ENCODE data around the gene OASL. TPM values are rescaled to one million over a fixed set of nuclear protein-coding genes. Genes with fewer than 3 reads are reported as not detected.
A peak's percentile ranks its signal among the peaks of the same experiment; 100 is the strongest.

The OASL gene
- total RNA-seq, 2 donors from 2014 or later: 7.1 to 16.6 TPM

DNA sequence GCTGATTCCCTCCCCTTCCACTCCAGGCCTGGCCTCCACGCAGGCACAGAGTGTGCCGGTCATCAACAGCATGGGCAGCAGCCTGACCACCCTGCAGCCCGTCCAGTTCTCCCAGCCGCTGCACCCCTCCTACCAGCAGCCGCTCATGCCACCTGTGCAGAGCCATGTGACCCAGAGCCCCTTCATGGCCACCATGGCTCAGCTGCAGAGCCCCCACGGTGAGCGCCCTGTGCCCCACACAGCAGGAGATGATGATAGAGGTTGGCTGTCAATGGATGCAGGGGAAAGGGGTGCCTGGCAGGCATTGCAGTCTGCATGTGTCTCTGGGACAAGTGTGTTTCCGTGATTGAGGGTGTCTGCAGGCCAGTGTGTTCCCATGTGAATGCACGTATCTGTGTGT is 41.6 kb downstream of the OASL start:
- intact Hi-C loops (cut with DNase I, micrococcal nuclease): no loop called here
- ATAC-seq (no peak), DNase-seq (no peak)

DNA sequence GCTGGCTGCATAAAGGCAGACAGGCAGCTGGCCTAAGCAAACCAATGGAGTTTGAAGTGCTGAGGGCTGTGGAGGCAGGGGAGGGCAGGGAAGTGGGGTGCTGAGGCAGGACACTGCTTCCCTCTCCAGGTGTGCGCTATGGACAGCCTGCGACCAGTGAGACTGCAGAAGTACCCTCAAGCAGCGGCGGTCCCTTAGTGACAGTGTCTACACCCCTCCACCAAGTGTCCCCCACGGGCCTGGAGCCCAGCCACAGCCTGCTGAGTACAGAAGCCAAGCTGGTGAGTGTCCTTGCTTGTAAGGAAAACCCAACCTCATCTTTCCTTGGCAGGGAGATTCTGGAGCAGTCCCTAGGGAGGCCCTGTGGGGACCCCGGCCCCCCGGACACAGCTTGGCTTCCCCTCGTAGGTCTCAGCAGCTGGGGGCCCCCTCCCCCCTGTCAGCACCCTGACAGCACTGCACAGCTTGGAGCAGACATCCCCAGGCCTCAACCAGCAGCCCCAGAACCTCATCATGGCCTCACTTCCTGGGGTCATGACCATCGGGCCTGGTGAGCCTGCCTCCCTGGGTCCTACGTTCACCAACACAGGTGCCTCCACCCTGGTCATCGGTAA is 42.8 kb downstream of the OASL start:
- no peak for DNase-seq
- no peak for ATAC-seq
- intact Hi-C loops (cut with DNase I, micrococcal nuclease): no loop called here

DNA sequence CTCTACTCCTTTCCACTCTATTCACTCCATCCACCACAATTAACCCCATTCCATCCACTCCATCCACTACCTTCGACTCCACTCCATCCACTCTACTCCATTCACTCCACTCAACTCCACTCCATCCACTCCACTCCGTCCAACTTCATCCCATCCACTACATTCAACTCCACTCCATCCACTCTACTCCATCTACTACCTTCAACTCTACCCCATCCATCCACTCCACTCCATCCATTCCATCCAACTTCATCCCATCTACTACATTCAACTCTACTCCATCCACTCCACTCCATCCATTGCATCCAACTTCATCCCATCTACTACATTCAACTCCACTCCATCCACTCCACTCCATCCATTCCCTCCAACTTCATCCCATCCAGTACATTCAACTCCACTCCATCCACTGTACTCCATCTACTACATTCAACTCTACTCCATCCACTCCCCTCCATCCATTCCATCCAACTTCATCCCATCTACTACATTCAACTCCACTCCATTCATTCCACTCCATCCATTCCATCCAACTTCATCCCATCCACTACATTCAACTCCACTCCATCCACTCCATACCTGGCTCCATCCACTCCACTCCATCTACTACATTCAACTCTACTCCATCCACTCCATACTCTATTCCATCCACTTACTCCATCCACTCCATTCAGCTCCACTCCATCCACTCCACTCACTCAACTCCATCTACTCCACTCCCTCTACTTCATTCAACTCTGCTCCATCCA is 44.3 kb downstream of the OASL start:
- DNase-seq: no peak
- intact Hi-C loops (cut with DNase I, micrococcal nuclease): no loop called here
- no peak for ATAC-seq

DNA sequence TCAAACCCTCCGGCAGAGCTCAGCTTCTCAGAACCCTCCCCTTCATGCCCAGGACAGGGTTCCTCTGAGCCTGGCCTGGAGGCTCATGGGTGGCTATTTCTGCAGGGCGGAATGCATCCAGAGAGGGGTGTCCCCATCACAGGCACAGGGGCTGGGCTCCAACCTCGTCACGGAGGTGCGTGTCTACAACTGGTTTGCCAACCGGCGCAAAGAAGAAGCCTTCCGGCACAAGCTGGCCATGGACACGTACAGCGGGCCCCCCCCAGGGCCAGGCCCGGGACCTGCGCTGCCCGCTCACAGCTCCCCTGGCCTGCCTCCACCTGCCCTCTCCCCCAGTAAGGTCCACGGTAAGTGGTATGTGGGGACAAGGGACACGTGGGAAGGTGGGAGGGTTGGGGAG is 45.0 kb downstream of the OASL start:
- intact Hi-C loops (cut with DNase I, micrococcal nuclease): no loop called here
- no peak for ATAC-seq
- no peak for DNase-seq

DNA sequence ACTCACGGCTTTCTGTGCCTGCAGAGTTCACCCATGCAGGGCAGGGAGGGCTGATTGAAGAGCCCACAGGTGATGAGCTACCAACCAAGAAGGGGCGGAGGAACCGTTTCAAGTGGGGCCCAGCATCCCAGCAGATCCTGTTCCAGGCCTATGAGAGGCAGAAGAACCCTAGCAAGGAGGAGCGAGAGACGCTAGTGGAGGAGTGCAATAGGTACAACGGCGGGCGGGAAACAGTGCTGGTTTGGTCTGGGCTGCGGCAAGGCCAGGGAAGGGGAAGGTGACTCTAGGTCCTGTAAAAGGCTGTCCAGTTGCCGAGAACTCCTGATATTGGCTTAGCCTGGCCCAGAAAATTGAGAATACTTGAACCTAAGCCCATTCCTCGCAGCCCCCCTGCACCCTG is 45.5 kb downstream of the OASL start:
- intact Hi-C loops (cut with DNase I, micrococcal nuclease): no loop called here
- no peak for DNase-seq
- no peak for ATAC-seq

DNA sequence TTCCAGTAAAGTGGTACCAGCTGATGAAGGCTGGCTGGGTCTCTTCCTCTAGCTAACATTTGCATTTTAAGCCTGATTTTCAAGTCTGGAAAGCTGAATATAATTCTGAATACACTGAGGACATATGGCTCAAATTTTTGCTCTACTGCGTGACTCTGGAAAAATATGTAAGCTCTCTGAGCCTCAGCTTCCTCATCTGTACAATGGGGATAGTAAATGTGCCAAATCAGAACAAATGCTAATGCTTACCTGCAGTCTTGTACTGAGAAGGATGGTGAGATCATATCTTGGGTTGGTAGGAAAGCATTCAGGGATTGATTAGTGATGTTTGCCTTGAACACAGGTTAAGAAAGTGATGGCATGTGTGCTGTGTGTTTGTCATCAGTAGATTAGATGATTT is 46.1 kb downstream of the OASL start:
- ATAC-seq (no peak), DNase-seq (no peak)
- intact Hi-C loops (cut with DNase I, micrococcal nuclease): no loop called here

DNA sequence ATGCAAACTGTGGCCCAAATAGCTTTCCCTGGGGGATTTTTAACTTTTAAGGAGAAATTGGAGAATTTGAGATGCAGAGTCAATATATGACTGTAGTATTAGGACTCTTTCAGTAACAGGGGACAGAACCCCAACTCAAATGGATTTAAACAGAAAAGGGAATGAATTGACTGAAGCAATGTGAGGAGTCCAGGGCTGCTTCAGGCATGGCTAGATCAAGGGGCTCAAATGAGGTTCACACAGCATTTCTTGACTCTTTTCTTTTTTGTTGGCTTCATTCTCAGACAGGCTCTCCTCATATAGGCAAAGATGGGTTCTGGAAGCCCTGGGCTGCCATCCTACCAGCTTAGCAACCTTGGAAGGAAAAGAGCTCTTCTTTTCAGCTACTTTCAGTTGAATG is 47.1 kb downstream of the OASL start:
- intact Hi-C loops (cut with DNase I, micrococcal nuclease): no loop called here
- DNase-seq (no peak), ATAC-seq (no peak)

DNA sequence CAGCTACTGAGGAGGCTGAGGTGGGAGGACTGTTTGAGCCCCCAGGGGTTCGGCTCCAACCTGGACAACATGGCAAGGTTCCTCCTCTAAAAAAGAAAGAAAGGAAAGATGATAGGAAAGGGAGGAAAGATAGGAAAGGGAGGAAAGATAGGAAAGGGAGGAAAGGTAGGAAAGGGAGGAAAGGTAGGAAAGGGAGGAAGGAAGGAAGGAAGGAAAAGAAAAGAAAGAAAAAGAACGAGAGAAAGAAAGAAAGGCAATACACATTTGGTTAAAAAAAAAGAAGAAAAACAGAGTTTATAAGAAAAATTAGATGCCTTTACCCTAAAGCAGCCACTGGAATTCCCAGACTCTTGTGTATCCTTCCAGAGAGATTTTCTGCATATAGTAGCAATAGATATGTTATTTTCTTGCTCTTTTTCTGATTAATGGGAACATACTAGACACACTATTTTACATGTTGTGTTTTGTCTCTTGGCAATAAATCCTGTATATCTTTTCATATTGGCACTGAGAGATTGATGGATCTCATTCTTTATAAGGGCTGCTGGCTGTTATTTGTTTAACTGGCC is 48.5 kb downstream of the OASL start:
- intact Hi-C loops (cut with DNase I, micrococcal nuclease): no loop called here
- ATAC-seq (no peak), DNase-seq (no peak)

DNA sequence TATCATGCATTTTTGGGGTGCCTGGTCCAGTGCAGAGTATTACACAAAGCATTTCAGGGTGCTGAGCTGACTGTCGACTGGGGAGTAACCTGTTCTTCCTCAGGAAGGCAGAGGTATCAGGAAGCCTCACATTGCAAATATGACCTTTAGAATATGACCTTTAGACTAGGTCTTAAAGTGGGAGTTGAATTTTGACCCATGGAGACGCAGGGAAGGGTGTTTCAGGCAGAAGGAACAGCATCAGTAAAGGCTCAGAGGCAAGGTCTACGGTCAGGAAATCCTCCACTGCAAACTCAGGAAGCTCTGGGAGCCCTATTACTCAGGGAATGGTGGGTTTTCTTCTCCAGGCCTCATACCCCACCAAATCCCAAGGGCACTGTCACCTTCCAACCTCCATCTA is 49.4 kb downstream of the OASL start:
- DNase-seq (no peak), ATAC-seq (peak; percentile 37)
- intact Hi-C loops (cut with DNase I, micrococcal nuclease): no loop called here

DNA sequence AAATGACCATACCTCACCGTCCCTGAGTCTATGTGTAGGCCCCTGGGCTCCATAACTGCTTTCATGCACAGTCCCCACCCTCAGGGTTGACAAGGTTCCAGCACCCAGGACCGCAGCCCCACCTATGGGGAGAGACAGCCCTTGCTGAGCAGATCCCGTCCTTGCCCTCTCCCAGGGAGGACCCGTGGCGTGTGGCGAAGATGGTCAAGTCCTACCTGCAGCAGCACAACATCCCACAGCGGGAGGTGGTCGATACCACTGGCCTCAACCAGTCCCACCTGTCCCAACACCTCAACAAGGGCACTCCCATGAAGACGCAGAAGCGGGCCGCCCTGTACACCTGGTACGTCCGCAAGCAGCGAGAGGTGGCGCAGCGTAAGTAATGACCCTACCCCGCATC is 50.4 kb downstream of the OASL start:
- intact Hi-C loops (cut with DNase I, micrococcal nuclease): no loop called here
- DNase-seq (no peak), ATAC-seq (no peak)

DNA sequence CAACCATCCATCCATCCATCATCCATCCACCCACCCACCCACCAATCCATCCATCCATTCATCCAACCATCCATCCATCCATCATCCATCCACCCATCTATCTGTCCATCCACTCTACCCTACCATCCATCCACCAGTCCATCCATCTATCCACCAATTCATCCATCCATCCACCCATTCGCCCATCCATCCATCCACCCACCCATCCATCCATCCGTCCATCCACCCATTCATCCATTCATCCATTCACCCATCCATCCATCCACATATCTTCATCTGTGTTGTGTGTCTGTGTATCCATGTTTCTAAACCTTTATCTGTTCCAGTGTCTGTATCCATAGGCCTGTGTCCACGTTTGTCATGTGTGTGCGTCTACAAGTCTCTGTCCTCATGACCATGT is 50.8 kb downstream of the OASL start:
- DNase-seq (no peak), ATAC-seq (no peak)
- intact Hi-C loops (cut with DNase I, micrococcal nuclease): no loop called here

DNA sequence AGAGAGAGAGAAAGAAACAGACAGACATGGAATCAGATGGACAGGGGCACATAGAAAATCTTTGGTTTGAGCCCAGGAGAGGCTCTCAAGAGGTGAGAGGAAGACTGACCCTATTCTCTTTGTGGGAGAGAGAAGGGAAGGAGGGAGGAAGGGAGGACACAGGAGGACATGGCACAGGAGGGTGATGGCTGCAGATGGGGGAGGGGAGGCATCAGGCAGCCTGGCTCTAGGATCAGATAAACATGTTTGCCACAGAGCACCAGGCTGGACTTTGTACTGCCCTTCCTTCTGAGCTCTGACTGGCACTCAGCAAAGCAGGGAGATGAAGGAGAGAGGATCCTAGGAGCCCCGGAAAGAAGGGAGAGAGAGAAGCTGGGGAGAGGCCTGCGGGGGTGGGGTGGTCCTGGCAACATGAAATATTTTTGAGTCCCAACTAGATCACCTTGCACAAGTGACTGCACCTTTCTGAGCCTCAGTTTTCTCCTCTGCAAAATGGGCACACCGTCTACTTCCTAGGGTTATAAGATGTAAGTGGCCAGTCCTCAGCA is 54.6 kb downstream of the OASL start:
- intact Hi-C loops (cut with DNase I, micrococcal nuclease): no loop called here
- DNase-seq (peak; percentile 82 to 85), ATAC-seq (peak; percentile 71)

DNA sequence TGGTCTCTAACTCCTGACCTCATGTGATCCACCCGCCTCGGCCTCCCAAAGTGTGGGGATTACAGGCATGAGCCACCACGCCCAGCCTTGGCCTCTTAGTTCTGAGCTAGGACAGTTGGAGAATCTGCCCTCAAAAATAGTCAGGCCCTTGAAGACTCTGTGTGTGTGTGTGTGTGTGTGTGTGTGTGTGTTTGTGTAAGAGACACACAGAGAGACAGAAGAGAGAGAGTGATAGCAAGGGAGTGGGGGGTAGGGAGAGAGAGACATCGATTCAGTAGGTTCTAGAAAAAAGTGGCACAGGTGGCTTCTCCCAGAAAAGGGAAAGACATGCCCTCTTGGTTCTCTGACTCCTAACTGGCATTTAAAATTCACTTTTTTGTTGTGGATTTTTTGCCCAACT is 55.3 kb downstream of the OASL start:
- DNase-seq (no peak), ATAC-seq (no peak)

DNA sequence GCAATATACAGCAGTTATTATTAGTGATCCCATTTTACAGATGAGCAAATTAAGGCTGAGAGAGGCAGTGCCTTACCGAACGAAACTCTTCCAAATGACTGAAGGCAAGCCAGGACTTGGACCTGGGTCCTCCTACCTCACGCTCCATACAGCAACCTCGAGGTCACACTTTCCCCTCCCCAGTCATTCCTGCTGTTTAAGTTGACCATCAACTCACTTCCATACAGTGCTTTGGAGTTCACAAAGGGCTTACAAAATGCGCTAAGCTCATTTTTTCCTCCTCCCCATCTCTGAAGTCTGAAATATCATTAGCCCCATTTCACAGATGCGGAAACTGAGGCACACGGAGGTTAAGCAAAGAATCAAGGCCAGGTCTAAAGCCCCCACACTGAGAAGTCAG is 56.4 kb downstream of the OASL start:
- ATAC-seq: no peak
- no peak for DNase-seq
- intact Hi-C loops (cut with DNase I, micrococcal nuclease): no loop called here

More for the DNA sequence above, 55.3 kb downstream of the OASL start:
- intact Hi-C loops (cut with DNase I, micrococcal nuclease): no loop called here

DNA sequence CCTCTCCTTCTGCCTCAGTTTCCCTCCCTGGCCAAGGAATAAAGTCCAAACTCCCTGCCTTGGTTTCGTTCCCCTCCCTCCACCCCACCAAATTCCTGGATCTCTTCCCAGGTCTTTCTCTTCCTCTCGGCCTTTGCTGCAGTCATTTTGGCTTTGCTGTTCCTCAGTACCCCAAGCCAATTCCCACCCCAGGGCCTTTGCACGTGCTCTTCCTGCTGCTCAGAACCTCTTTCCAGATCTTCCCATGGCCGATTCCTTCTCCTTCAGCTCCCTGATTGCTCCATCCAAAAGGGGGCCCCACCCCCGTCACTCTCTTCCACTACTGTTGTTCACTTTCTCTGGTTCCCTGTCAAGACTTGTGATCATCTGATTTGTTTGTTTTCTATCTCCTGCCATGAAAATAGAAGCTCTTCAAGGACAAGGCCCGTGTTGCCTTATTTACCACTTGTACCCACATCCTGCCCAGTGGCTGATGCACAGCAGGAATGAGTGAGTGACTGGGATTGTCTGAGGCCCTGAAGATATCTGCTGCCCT is 57.6 kb downstream of the OASL start:
- DNase-seq (peak in 1 of 2 donors; percentile 50), ATAC-seq (no peak)
- intact Hi-C loops (cut with DNase I, micrococcal nuclease): no loop called here

DNA sequence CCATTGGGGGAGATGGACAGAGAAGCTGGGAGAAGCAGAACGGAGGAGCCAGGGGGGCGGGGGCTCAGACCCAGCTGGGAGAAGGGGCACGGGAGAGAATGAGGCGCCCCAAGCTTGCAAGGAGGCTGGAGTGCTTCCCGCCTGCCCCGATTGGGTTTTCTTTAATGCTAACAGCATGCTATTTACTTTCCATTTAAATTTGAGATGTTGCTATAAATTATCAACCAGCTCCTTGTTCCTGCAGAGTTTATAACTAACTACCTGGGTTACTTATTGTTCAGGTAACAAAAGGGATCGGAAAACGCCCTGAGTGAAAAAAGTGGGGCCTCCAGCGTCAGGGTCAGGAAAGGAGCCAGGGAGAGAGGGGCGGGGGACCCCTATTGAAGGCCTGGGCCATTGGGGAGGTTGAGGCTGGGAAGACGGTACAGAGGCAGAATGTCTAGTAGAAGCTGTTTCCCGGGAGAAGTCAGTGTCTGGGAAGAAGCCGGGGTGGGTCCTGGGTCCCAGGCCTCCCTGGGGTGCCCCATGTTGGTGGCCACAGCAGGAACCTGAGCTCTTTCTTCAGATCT is 58.2 kb downstream of the OASL start:
- intact Hi-C loops (cut with DNase I, micrococcal nuclease): no loop called here
- ATAC-seq (peak; percentile 50), DNase-seq (peak; percentile 60 to 72)

DNA sequence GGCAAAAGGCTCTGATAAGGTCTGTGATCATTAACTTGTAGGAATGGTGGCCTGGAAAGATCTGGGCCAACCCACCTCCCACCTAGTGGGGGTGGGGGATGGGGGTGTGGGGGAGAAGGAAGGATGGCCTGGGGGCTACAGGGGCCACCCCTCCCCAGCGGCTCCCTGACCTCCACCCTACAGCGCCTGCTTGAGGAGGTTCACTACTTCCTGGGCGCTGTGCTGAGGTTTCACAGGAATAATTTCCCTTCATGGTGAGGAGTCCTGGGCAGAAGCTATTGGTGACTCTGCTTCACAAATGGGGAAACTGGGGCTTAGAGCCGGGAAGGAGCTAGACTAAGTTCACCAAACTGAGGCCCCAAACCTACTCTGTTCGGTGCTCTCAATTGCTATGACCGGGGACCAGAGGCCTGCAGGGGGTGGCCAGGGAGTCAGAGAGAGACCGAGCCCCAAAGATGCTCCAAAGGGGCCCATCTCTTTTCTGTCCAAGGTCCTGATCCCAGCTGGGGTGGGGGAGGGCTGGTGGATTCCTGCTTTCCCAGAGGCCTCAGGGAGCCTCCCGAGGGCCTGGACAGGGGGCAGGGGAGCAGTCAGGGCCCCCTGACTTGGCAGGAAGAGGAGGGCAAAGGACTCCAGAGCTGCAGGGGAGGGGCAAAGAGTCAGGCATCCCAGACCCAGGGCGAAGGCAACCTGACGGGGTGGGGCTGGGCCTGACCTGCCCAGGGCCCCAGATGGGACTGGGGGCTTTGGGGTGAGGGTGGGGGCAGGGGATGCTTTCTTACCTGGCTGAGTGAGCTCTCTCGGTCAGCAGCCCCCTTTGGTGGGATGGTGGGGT is 59.0 kb downstream of the OASL start:
- intact Hi-C loops (cut with DNase I, micrococcal nuclease): loop anchor here in 1 of 2 donors (10.0 kb wide), 1 partner anchor 395 kb away; the partner anchor contains the start of gene POP5
- ATAC-seq (peak; percentile 53), DNase-seq (peak; percentile 70 to 78)

DNA sequence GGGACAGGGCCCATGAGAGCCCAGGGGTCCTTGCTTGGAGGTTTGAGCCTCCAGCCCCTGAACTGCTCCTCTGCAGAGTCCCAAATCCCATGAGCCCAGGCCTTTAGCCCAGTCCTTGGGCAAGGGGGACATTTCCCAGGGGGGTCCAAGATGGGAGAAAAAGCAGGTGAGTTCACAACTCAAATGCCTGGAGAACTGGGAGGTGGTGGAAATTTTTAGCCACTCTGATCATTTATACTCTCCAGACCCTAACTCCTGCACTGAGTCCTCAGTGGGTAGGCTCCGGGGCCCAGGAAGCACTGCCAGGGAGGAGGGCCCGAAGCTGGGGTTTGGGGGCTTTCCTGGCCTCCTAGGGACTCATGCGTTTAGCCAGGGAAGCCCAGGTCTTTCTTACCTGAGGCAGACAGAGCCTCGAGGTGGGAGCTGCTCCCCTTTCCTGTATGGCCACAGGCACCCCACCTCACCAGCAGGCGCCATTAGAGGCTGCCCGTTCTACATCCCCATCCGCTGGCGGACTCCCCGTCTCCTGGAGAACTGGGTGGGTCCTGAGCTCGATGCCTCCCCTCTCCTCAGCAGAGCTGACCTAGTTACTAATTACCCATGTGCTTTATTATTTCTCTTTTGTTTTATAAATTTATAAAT is 59.7 kb downstream of the OASL start:
- peak; percentile 18 for ATAC-seq
- no peak for DNase-seq
- intact Hi-C loops (cut with DNase I, micrococcal nuclease): loop anchor here in 1 of 2 donors (10.0 kb wide), 1 partner anchor 395 kb away; the partner anchor contains the start of gene POP5

Measured in left colon (tissue), 2 donors.